Embryonic facial prominence (tissue), 1 donor: Measurements from ENCODE around the gene RALGAPA2.
"Not testable (repeated sequence)": the region's sequence is repeated elsewhere in the genome, so short reads cannot be mapped to it uniquely, and the experiment has no call there.

Source experiments
- DNase-seq: peaks from one replicate; pipeline ENCODE4 v3.0.0-alpha.2; 2016; ENCODE audit errors: extremely low spot score

The RALGAPA2 gene

GRCh38 chr20:20543348-20543747 lies 169.1 kb downstream of the RALGAPA2 start:
- DNase-seq = not testable (repeated sequence)

GRCh38 chr20:20536240-20536933 lies 176.1 kb downstream of the RALGAPA2 start:
- no peak for DNase-seq

- DNase-seq = no peak
Measured at GRCh38 chr20:20535051-20535450, 177.4 kb downstream of the RALGAPA2 start.

GRCh38 chr20:20531283-20531682 lies 181.2 kb downstream of the RALGAPA2 start:
- DNase-seq = no peak

GRCh38 chr20:20530428-20531151 lies 181.9 kb downstream of the RALGAPA2 start:
- no peak for DNase-seq

GRCh38 chr20:20529597-20529996 lies 182.8 kb downstream of the RALGAPA2 start:
- DNase-seq = no peak

GRCh38 chr20:20528861-20529260 lies 183.6 kb downstream of the RALGAPA2 start:
- DNase-seq = no peak

GRCh38 chr20:20527661-20528060 lies 184.8 kb downstream of the RALGAPA2 start:
- DNase-seq = no peak

- no peak for DNase-seq
Measured at GRCh38 chr20:20525756-20526155, 186.7 kb downstream of the RALGAPA2 start.

- no peak for DNase-seq
Measured at GRCh38 chr20:20525214-20525613, 187.2 kb downstream of the RALGAPA2 start.

- no peak for DNase-seq
Measured at GRCh38 chr20:20524756-20525155, 187.7 kb downstream of the RALGAPA2 start.

- no peak for DNase-seq
Measured at GRCh38 chr20:20521736-20522135, 190.7 kb downstream of the RALGAPA2 start.

GRCh38 chr20:20520776-20521175 lies 191.7 kb downstream of the RALGAPA2 start:
- DNase-seq = no peak

- DNase-seq = no peak
Measured at GRCh38 chr20:20519269-20519668, 193.2 kb downstream of the RALGAPA2 start.

GRCh38 chr20:20518263-20518662 lies 194.2 kb downstream of the RALGAPA2 start:
- DNase-seq = no peak

- no peak for DNase-seq
Measured at GRCh38 chr20:20517296-20517695, 195.1 kb downstream of the RALGAPA2 start.

- DNase-seq = no peak
Measured at GRCh38 chr20:20513720-20514119, 198.7 kb downstream of the RALGAPA2 start.

- DNase-seq = no peak
Measured at GRCh38 chr20:20505554-20505953, 206.9 kb downstream of the RALGAPA2 start.

- DNase-seq = no peak
Measured at GRCh38 chr20:20503777-20504530, 208.5 kb downstream of the RALGAPA2 start.

GRCh38 chr20:20501128-20501527 lies 211.3 kb downstream of the RALGAPA2 start:
- DNase-seq = no peak

GRCh38 chr20:20500312-20500711 lies 212.1 kb downstream of the RALGAPA2 start:
- DNase-seq = no peak

GRCh38 chr20:20499439-20499838 lies 213.0 kb downstream of the RALGAPA2 start:
- DNase-seq = no peak
